Tibial nerve (tissue), 3 donors: ENCODE data around the gene GGCT.

Experiments used
- CTCF ChIP-seq, 5 experiments: fragments of 200-600 bp in 3 of 5; fragments of 450-650 bp in 2 of 5; sonication (generic) in 3 of 5; IDR thresholded peaks; one replicate each; pipeline ENCODE4 v1.5.1; 2016 to 2019; ENCODE audit warnings: antibody characterized with exemption in 5 of 5, mild to moderate bottlenecking in 3 of 5, moderate library complexity in 2 of 5
- POLR2A ChIP-seq, 2 donors: fragments of 450-650 bp; IDR thresholded peaks; one replicate each; pipeline ENCODE4 v1.6.1; 2017; ENCODE audit warnings: antibody characterized with exemption in 2 of 2, mild to moderate bottlenecking in 2 of 2, moderate library complexity in 2 of 2

DNA sequence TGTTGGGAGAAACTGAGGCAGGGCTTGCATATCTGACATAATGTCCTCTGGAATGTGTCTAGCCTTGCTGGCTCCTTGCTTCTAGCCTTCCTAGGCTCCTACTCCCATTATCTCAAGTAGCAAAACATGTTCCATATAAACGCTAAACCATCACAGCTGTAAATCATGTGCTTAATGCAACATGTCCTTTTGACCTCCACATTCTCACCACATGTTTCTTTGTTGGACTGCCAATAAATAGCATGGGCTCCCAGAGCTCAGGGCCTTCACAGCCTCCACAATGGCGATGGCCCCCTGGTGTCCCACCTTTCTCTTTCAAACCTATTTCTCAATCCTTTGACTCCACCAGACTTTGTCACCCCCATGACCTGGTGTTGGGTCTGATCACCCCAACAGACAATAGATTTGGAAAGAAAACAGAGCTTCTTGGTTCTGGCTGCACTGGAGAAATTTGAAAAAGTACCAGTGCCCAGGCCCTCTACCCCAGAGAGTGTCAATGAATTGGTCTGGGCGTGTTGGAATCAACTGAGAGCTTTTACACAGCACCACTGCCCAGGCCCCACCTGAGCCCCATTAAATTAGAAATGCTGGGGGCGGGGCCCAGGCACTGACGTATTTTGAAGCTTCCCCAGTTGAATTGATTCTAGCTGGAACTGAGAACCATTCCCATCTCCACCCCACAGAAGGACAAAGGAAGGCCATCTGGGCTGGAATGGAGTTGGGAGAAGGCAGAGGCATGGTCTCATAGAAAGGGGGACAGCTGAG is 41.3 kb upstream of the GGCT start:
- no peak for TF ChIP-seq CTCF (IDR thresholded peaks at IDR 0.05)
- no peak for TF ChIP-seq POLR2A (IDR thresholded peaks at IDR 0.05)
